Forelimb muscle (tissue), 1 donor: ENCODE measurements around the gene ARMH4. TPM values are rescaled to one million over a fixed set of nuclear protein-coding genes. Genes with fewer than 3 reads are reported as not detected.
"Not testable (repeated sequence)": the region's sequence is repeated elsewhere in the genome, so short reads cannot be mapped to it uniquely, and the experiment has no call there.

Experiments
- DNase-seq: peaks from one replicate; pipeline ENCODE4 v3.0.0-alpha.2; 2013; ENCODE audit warnings: low read depth
- polyA plus RNA-seq: library from polyadenylated mRNA; unstranded; fragments of 120-200 nt; gene quantifications from one replicate; pipeline ENCODE4 v1.2.1, GENCODE V29; 2013; ENCODE audit not compliant: insufficient read length

ARMH4 gene
- polyA plus RNA-seq, 1 donor, result 6.8 TPM

DNA sequence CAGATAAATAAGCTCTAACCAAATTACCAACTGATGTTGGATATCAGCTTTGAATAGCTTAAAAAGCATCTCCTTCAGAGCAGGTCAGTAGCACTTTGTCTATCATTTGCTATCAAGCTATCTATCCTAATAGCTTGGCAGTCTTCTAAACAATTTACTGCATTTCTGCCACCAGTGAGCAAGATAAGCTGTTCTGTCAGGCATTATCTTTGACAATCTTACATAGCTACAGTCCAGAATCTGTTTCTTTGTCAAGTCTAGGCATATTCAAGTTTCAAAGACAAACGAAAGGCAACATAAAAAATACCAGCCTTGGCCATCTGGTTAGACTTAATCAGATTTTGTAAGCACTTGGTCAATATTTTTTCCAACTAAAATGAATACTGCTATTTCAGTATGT is 5.6 kb downstream of the ARMH4 start:
- DNase-seq, result no peak

DNA sequence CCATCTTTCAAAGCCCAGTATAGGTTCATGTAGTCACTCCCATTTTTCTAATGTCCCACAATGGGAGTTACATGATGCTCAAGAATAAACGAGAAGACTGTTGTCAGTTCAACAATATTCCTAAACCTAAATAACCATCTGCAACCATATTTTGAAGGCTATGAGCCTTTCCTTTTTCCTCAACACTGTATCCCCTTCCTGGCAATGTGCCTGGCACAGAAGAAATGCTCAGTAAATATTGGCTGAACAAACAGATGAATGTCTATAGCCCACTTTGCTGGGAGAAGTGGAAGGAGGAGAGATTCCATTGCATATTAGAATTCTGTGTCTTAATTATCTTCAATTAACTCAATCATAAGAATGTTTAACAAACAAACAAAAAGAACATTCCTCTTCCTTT is 6.1 kb downstream of the ARMH4 start:
- no peak for DNase-seq

DNA sequence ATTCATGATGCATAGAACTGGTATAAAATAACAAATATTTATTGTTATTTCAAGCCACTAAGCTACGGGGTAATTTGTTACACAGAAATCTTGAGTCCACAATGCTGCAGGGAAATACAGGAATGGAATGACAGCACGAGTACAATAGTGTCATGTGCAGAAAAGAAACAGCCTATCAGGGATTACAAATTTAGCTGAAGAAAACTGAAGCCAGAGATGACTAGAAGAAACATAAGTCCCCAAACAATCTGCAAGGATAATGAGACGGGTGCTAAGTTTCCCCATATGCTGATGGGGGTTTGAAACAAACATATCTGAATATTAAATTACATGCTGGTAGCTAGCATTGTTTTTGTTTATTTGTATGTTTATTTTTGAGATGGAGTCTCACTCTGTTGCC is 8.9 kb downstream of the ARMH4 start:
- DNase-seq, result no peak

DNA sequence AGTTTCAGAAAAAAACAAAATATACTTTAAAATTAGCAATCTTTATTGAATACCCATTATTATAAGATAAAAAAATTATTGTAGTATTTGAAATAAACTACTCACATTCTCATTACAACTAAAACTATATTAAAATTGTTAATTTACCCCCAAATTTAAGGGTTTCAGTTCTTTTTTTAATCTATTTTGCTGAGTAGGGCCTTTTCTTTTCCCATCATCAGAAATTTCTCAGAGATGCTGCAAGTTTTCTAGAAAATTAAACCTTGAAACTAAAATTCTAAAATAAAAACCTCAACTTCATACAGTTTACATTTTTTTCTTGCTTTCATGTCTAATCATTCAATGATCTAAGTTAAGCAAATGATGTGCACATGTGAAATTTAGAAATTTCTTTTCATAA is 10.1 kb downstream of the ARMH4 start:
- DNase-seq, result no peak

GRCh38 chr14:58138714-58139482 is 13.1 kb downstream of the ARMH4 start:
- DNase-seq, result no peak

DNA sequence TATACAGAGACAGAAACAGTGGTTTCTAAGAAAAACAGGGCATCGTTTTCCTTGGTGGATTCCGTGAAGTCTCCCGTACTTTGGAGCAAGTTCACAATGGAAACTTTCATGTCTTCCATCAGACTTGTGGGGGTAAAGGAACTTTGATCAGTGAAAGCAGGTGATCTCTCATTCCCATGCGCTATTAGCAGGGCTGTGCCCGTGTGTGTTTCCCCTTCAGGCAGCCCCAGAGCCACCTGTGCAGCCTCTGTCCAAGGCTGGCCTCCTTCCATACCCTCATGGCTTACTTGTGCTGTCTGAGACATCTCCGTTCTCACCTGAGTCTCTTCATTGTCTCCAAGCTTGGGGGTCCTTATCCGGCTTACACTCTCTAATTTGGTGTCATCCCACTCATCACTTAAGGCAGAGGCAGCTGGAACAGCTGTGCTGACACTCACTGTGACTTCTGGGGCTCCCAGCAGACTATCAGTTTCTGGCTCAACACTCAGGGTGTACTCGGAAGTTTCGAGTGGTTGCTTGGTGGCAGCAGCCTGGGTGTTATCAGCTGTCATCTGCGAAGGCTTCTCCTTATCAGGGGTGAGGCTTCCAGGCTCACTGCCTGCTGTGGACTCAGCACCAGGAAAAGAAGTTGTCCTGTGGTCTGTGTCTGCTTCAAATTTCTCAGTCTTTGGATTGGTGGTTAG is 13.8 kb downstream of the ARMH4 start:
- no peak for DNase-seq

DNA sequence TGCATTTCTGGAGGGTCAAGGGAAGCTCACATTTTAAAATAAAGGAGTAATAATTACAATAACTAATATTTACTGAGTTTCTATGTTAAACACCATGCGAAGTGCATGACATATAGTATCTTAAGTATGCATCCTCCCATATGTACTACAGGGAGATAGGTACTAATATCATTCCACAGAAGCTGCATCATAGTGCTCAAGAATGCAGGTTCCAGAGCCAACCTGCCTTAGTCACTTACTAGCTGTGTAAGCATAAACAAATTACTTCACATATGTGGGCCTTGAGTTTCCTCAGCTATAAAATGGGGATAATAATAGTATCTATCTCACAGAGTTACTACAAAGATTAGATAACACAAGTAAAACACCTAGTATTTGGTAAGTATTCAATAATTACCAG is 18.3 kb downstream of the ARMH4 start:
- DNase-seq, result no peak

GRCh38 chr14:58131386-58131785 is 20.6 kb downstream of the ARMH4 start:
- no peak for DNase-seq

DNA sequence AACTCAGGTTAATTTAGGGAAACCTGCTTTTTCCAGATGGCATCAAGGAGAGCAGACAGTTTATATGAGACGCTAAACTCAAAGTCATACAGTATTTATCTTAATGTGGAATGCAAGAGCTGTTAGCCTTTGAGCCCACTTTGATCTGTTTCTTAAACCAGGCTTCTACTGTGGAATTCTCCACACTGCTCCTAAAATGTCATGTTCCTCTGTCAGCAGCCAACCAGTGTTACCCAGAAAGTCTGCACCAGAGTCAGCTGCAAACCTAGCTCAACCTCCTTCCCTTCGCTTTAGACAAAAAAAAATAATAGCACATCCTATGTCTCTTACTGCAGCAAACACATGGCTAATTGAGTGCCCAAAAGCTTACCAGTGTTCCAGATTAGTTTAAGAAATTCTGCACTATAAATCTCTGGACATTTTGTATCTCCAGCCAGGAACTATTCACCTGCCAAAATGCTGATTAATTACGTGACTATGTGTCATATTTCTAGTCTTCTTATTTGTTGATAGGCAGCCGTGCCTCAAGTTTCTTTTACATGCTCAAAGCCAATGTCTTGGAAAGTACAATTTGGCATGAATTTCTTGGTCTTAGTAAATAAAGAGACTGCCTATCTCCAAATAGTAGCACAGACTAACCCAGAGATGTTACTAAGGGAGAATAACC is 21.8 kb downstream of the ARMH4 start:
- no peak for DNase-seq

GRCh38 chr14:58129208-58129607 is 22.8 kb downstream of the ARMH4 start:
- DNase-seq, result no peak

DNA sequence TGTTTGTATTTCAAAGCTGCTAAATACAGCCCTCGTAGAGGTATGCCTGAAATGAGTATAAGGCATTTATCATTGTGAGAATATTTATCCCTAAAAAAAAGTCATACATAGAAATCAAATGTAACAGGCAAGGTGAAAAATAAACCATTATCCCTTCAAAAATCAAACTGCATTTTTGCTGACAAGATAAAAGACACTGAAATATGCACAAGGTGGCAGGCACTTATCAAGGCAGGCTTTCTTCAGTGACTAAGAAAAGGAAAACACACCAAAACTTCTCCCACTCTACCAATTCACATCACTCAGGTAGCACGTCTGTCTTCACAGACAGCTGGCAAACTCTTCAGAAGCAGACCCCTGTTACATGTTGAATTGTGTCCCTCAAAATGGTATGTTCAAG is 23.6 kb downstream of the ARMH4 start:
- DNase-seq, result no peak

DNA sequence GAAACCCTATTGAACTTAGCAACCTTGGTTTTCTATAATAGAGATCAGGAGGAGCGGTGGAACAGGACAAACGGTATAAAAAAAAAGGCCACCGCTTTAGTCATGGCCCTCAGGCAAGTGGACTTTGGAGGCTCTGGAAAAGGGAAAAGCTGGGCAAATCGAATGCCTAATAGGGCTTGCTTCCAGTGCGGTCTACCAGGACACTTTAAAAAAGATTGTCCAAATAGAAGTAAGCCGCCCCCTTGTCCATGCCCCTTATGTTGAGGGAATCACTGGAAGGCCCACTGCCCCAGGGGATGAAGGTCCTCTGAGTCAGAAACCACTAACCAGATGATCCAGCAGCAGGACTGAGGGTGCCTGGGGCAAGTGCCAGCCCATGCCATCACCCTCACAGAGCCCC is 29.5 kb downstream of the ARMH4 start:
- DNase-seq, result not testable (repeated sequence)

DNA sequence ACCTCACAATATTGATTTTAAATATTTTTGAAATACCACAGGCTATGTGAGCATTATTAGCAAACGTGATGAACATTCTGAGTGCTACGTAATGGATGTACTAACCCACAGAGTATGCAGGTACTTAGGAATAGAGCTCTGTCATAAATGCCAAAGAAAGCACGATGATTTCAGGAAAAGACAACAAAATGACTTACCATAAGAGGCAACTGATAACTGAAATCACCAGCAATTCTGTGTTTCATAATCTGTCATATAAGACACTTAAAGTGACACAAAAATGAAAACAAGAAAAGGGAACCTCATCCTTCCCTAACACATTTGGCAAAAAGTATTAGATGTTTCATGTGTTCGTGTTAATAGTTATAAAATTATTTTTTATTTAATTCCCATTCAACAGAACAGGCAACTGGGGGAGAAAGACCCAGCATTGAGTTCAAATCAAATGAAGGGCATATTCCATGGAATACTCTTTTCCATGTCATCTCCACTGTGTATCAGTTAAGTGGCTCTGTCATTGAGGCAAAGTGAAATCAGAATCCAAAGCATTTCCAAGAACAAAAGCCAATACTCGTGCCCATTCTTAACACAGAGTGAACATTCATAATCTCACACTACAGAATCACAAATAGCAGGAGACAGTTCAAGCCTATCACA is 30.4 kb downstream of the ARMH4 start:
- no peak for DNase-seq

DNA sequence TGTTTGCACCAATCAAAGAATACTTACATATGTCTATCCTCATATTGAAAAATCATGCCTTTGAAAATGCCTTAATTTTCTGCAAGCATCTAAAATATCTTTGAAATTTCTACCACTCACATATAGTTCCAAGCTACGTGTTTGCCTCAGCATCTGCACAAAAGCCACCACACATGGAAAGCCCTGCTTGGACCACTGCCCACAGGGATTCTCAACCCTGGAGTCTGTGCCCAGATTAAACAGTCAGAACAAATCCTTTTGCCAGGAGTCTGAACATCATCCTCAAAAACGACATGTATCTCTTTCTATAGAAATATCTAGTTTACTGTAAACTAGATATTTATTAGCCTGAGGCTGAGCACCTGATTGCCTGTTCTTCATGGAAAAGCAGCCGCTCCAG is 32.6 kb downstream of the ARMH4 start:
- no peak for DNase-seq

DNA sequence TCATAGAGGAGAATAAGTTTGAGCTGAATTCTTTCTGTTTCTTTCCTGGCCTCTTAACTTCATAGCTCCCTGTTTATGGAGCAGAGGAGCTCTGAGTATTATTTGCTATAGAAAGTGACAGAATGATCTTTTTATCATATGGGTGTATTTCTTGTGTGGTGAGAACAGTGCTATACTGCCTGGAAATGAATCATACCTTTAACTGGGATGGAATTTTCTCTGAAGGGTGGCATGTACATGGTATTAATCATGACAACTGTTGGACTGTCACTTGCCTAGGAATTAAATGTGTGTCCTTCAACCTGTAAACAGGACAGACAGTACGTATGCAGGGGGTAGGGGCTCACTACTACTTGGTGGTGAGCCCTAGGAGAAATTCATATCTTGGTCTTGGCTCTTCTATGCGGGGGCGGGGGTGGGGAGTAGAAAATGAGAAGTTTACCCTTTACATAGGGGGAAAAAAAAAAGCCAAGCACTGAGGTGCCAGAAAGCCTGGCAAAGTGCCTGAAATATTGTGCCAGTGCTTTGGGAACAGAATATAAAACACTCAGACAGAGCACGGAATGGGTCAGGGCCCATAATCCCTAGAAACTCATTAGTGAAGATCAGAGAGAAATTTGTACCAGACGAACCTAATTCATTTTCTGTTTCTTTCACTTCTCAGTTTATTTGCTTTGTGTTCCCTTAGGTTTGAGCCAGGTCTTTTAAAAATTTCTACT is 33.8 kb downstream of the ARMH4 start:
- DNase-seq, result no peak

DNA sequence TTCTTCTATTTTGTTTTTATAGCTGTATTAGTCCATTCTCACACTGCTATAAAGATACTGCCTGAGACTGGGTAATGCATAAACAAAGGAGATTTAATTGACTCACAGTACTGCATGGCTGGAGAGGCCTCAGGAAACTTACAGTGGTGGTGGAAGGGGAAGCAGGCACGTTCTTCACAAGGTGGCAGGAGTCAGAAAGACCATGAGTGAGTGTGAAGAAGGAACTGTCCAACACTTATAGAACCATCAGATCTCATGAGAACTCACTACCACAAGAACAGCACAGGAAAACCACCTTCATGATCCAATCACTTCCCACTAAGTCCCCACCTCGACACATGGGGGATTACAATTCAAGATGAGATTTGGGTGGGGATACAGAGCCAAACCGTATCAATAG is 42.3 kb downstream of the ARMH4 start:
- DNase-seq, result no peak

- DNase-seq, result no peak
Observed at GRCh38 chr14:58108717-58109116, 43.3 kb downstream of the ARMH4 start.

GRCh38 chr14:58107947-58108552 is 44.0 kb downstream of the ARMH4 start:
- DNase-seq, result no peak

DNA sequence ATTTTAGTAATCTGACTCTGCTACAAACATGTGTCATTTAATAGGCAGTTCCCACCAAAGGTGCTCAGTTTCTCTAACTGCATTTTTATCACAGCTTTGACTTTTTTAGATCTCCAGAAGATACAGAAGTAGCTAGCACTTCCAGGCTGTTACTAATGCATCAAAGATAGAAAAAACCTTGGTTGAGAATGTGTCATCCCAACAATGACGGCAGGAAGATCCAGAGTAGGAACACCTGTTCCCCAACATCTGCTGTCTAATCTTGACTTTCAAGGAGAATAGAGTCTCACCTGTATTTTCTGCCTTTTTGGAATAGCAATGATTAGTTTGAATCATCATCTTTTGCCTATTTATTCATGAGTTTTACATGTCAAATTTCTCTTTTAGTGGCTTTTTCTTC is 45.0 kb downstream of the ARMH4 start:
- no peak for DNase-seq

- no peak for DNase-seq
Observed at GRCh38 chr14:58106446-58106845, 45.6 kb downstream of the ARMH4 start.

- no peak for DNase-seq
Observed at GRCh38 chr14:58104808-58105207, 47.2 kb downstream of the ARMH4 start.
